ENCODE data around the gene AIG1. TPM values are rescaled to one million over a fixed set of nuclear protein-coding genes. Genes with fewer than 3 reads are reported as not detected.

Gene AIG1
- 10 to 100 TPM; 40.7 to 56.4 (median 43.6) TPM for total RNA-seq

GRCh38 chr6:143060806-143061596 is at the start of gene AIG1:
Gene AIG1 (plus strand): TSS chr6:143060889. CDS start chr6:143060926, 37 bp downstream.
- TF ChIP-seq CTCF (IDR thresholded peaks at IDR 0.05; ENCODE audit: low read depth) = no peak

- TF ChIP-seq CTCF (IDR thresholded peaks at IDR 0.05; ENCODE audit: low read depth) = no peak
Measured at GRCh38 chr6:143014764-143015163, 45.9 kb upstream of the AIG1 start.

GRCh38 chr6:143015300-143015706 is 45.4 kb upstream of the AIG1 start:
- no peak for TF ChIP-seq CTCF (IDR thresholded peaks at IDR 0.05; ENCODE audit: low read depth)

GRCh38 chr6:143018955-143019354 is 41.7 kb upstream of the AIG1 start:
- TF ChIP-seq CTCF (IDR thresholded peaks at IDR 0.05; ENCODE audit: low read depth) = no peak

- no peak for TF ChIP-seq CTCF (IDR thresholded peaks at IDR 0.05; ENCODE audit: low read depth)
Measured at GRCh38 chr6:143021543-143021942, 39.1 kb upstream of the AIG1 start.

GRCh38 chr6:143022587-143022986 is 38.1 kb upstream of the AIG1 start:
- no peak for TF ChIP-seq CTCF (IDR thresholded peaks at IDR 0.05; ENCODE audit: low read depth)

- no peak for TF ChIP-seq CTCF (IDR thresholded peaks at IDR 0.05; ENCODE audit: low read depth)
Measured at GRCh38 chr6:143023695-143024094, 37.0 kb upstream of the AIG1 start.
